ENCODE measurements around the gene ANKS6.

- TF ChIP-seq EZH2phosphoT487 (IDR thresholded peaks at IDR 0.05; ENCODE audit: unreplicated experiment), result no peak
- TF ChIP-seq CTCF (conservative IDR thresholded peaks at IDR 0.05; ENCODE audit: low read depth in 2 of 2), result no peak
- no peak for TF ChIP-seq CREB1 (CRISPR knock-in tag; IDR thresholded peaks at IDR 0.05; ENCODE audit: low read depth)
- TF ChIP-seq POLR2AphosphoS5 (IDR thresholded peaks at IDR 0.05; ENCODE audit: low read depth), result no peak
- no peak for TF ChIP-seq ZNF331 (CRISPR knock-in tag; IDR thresholded peaks at IDR 0.05; ENCODE audit: low read depth)
- no peak for TF ChIP-seq EZH2 (IDR thresholded peaks at IDR 0.05; ENCODE audit: low read depth, unreplicated experiment)
- TF ChIP-seq JUNB (IDR thresholded peaks at IDR 0.05; ENCODE audit: unreplicated experiment), result no peak
- no peak for TF ChIP-seq REST (IDR thresholded peaks at IDR 0.05; ENCODE audit: unreplicated experiment)
- no peak for TF ChIP-seq STAT1 (IDR thresholded peaks at IDR 0.05; ENCODE audit: unreplicated experiment)
- TF ChIP-seq NANOG (IDR thresholded peaks at IDR 0.05; ENCODE audit: borderline replicate concordance), result no peak
These were observed 97.5 kb downstream of the ANKS6 start for GRCh38 chr9:98698856-98699255.
